HEK293 (cell line): ENCODE measurements around the gene HMOX1.

ENCODE experiments used
- CTCF ChIP-seq: fragments of 450-650 bp; formaldehyde crosslinking; IDR thresholded peaks from 2 replicates; pipeline ENCODE4 v1.5.1; 2016; ENCODE audit warnings: missing biosample characterization, missing genetic modification characterization
- GLIS2 ChIP-seq: fragments of 450-650 bp; formaldehyde crosslinking; IDR thresholded peaks from 2 replicates; pipeline ENCODE4 v1.5.1; 2016; ENCODE audit warnings: missing biosample characterization, missing genetic modification characterization
- IKZF3 ChIP-seq: fragments of 450-650 bp; IDR thresholded peaks from 2 replicates; pipeline ENCODE4 v1.5.0; 2018; ENCODE audit warnings: missing biosample characterization, mild to moderate bottlenecking, missing genetic modification characterization, moderate library complexity
- KLF7 ChIP-seq: fragments of 450-650 bp; formaldehyde crosslinking; IDR thresholded peaks from 2 replicates; pipeline ENCODE4 v1.5.1; 2016; ENCODE audit warnings: missing biosample characterization, missing genetic modification characterization, borderline replicate concordance
- KLF9 ChIP-seq: fragments of 450-650 bp; formaldehyde crosslinking; IDR thresholded peaks from 2 replicates; pipeline ENCODE4 v1.5.1; 2016; ENCODE audit warnings: missing biosample characterization, missing genetic modification characterization, low read depth
- OVOL3 ChIP-seq: fragments of 450-650 bp; formaldehyde crosslinking; IDR thresholded peaks from 2 replicates; pipeline ENCODE4 v1.5.1; 2016; ENCODE audit warnings: missing biosample characterization, missing genetic modification characterization
- PRDM1 ChIP-seq: fragments of 450-650 bp; formaldehyde crosslinking; IDR thresholded peaks from 2 replicates; pipeline ENCODE4; 2016; ENCODE audit warnings: missing biosample characterization, missing genetic modification characterization
- RBAK ChIP-seq: fragments of 450-650 bp; formaldehyde crosslinking; IDR thresholded peaks from 2 replicates; pipeline ENCODE4 v1.5.1; 2016; ENCODE audit warnings: missing biosample characterization, missing genetic modification characterization
- SP7 ChIP-seq: fragments of 450-650 bp; formaldehyde crosslinking; IDR thresholded peaks from 2 replicates; pipeline ENCODE4 v1.5.1; 2016; ENCODE audit warnings: missing biosample characterization, missing genetic modification characterization
- YY1 ChIP-seq: fragments of 450-650 bp; formaldehyde crosslinking; IDR thresholded peaks from 2 replicates; pipeline ENCODE4 v1.5.1; 2018; ENCODE audit warnings: missing biosample characterization, missing genetic modification characterization
- ZBTB21 ChIP-seq: fragments of 450-650 bp; formaldehyde crosslinking; IDR thresholded peaks from 2 replicates; pipeline ENCODE4 v1.5.1; 2017; ENCODE audit warnings: missing biosample characterization, missing genetic modification characterization
- ZBTB6 ChIP-seq: fragments of 450-650 bp; formaldehyde crosslinking; IDR thresholded peaks from 2 replicates; pipeline ENCODE4 v1.5.1; 2017; ENCODE audit warnings: missing biosample characterization, missing genetic modification characterization
- ZIC2 ChIP-seq: fragments of 450-650 bp; formaldehyde crosslinking; IDR thresholded peaks from 2 replicates; pipeline ENCODE4 v1.5.1; 2016; ENCODE audit warnings: missing biosample characterization, missing genetic modification characterization
- ZNF114 ChIP-seq: fragments of 450-650 bp; formaldehyde crosslinking; IDR thresholded peaks from 2 replicates; pipeline ENCODE4 v1.5.0; 2017; ENCODE audit warnings: missing biosample characterization, missing genetic modification characterization
- ZNF132 ChIP-seq: fragments of 450-650 bp; formaldehyde crosslinking; IDR thresholded peaks from 2 replicates; pipeline ENCODE4 v1.5.1; 2017; ENCODE audit warnings: missing biosample characterization, missing genetic modification characterization, borderline replicate concordance
- ZNF239 ChIP-seq: fragments of 450-650 bp; formaldehyde crosslinking; IDR thresholded peaks from 2 replicates; pipeline ENCODE4 v1.5.1; 2016; ENCODE audit warnings: missing biosample characterization, missing genetic modification characterization
- ZNF26 ChIP-seq: fragments of 450-650 bp; formaldehyde crosslinking; IDR thresholded peaks from 2 replicates; pipeline ENCODE4 v1.5.1; 2016; ENCODE audit warnings: missing biosample characterization, missing genetic modification characterization
- ZNF366 ChIP-seq: fragments of 450-650 bp; formaldehyde crosslinking; conservative IDR thresholded peaks from 2 replicates; pipeline ENCODE4 v1.5.1; 2016; ENCODE audit warnings: missing biosample characterization, missing genetic modification characterization
- ZNF391 ChIP-seq: fragments of 450-650 bp; formaldehyde crosslinking; IDR thresholded peaks from 2 replicates; pipeline ENCODE4 v1.5.1; 2016; ENCODE audit warnings: low read depth, missing biosample characterization, missing genetic modification characterization, borderline replicate concordance
- ZNF416 ChIP-seq: fragments of 450-650 bp; formaldehyde crosslinking; IDR thresholded peaks from 2 replicates; pipeline ENCODE4 v1.5.1; 2016; ENCODE audit warnings: missing biosample characterization, missing genetic modification characterization
- ZNF518A ChIP-seq: fragments of 450-650 bp; formaldehyde crosslinking; conservative IDR thresholded peaks from 2 replicates; pipeline ENCODE4 v1.5.1; 2016; ENCODE audit warnings: low read depth, missing biosample characterization, missing genetic modification characterization
- ZNF529 ChIP-seq: fragments of 450-650 bp; formaldehyde crosslinking; IDR thresholded peaks from 2 replicates; pipeline ENCODE4 v1.5.1; 2017; ENCODE audit warnings: missing genetic modification characterization, missing biosample characterization; ENCODE audit not compliant: insufficient replicate concordance
- ZNF571 ChIP-seq: fragments of 450-650 bp; formaldehyde crosslinking; IDR thresholded peaks from 2 replicates; pipeline ENCODE4 v1.5.0; 2017; ENCODE audit warnings: missing biosample characterization, missing genetic modification characterization
- ZNF624 ChIP-seq: fragments of 450-650 bp; formaldehyde crosslinking; IDR thresholded peaks from 2 replicates; pipeline ENCODE4 v1.5.1; 2017; ENCODE audit warnings: missing biosample characterization, missing genetic modification characterization
- ZNF654 ChIP-seq: fragments of 450-650 bp; formaldehyde crosslinking; IDR thresholded peaks from 2 replicates; pipeline ENCODE4 v1.5.1; 2016; ENCODE audit warnings: low read depth, missing biosample characterization, missing genetic modification characterization
- ZNF660 ChIP-seq: fragments of 450-650 bp; IDR thresholded peaks from 2 replicates; pipeline ENCODE4 v1.5.1; 2018; ENCODE audit warnings: missing biosample characterization, mild to moderate bottlenecking, missing genetic modification characterization
- ZNF830 ChIP-seq: fragments of 450-650 bp; IDR thresholded peaks from 2 replicates; pipeline ENCODE4 v1.5.0; 2018; ENCODE audit warnings: missing biosample characterization, missing genetic modification characterization, low read depth, mild to moderate bottlenecking, moderate library complexity
- ZSCAN18 ChIP-seq: fragments of 450-650 bp; formaldehyde crosslinking; IDR thresholded peaks from 2 replicates; pipeline ENCODE4 v1.5.1; 2016; ENCODE audit warnings: missing biosample characterization, missing genetic modification characterization
- ZSCAN5A ChIP-seq: fragments of 450-650 bp; formaldehyde crosslinking; IDR thresholded peaks from 2 replicates; pipeline ENCODE4 v1.5.1; 2016; ENCODE audit warnings: missing biosample characterization, missing genetic modification characterization

HMOX1 gene

GRCh38 chr22:35430897-35431322, 50.0 kb downstream of the HMOX1 start (continued):
- TF ChIP-seq ZNF391 (tag by site-specific recombination) (no peak), ZNF416 (no peak), ZNF654 (tag by site-specific recombination) (peak; percentile 57), ZNF518A (tag by site-specific recombination) (no peak), ZNF660 (tag by site-specific recombination) (0 out of 2 replicates have a peak, but pooled peaks have one; percentile 18), KLF9 (no peak), ZNF26 (tag by site-specific recombination) (no peak), ZSCAN5A (no peak), ZIC2 (tag by site-specific recombination) (peak; percentile 41; the same call in 1 of the 2 replicates), ZNF132 (tag by site-specific recombination) (no peak), PRDM1 (tag by site-specific recombination) (no peak), ZNF529 (tag by site-specific recombination) (no peak), ZNF239 (tag by site-specific recombination) (no peak), KLF7 (no peak), CTCF (0 out of 2 replicates have a peak, but pooled peaks have one; percentile 21), GLIS2 (tag by site-specific recombination) (no peak), IKZF3 (tag by site-specific recombination) (0 out of 2 replicates have a peak, but pooled peaks have one; percentile 25), ZNF366 (tag by site-specific recombination) (no peak), YY1 (tag by site-specific recombination) (no peak), ZNF571 (tag by site-specific recombination) (no peak), OVOL3 (tag by site-specific recombination) (no peak), ZNF624 (tag by site-specific recombination) (no peak), ZNF114 (tag by site-specific recombination) (no peak), ZNF830 (tag by site-specific recombination) (no peak), RBAK (tag by site-specific recombination) (no peak), ZBTB6 (tag by site-specific recombination) (no peak), SP7 (tag by site-specific recombination) (no peak), ZSCAN18 (tag by site-specific recombination) (no peak), ZBTB21 (no peak)
